Esophagus muscularis mucosa (tissue), 4 donors: ENCODE results near the gene IGFBPL1. TPM values are rescaled to one million over a fixed set of nuclear protein-coding genes. Genes with fewer than 3 reads are reported as not detected.

Source experiments
- DNase-seq: peaks from one replicate; pipeline ENCODE4 v3.0.0-alpha.2; 2017; ENCODE audit errors: extremely low spot score
- H3K27ac ChIP-seq, 4 donors: fragments of 200-600 bp; sonication (generic); replicated peaks in 1 of 4; 1 replicate in 3 of 4; 2 replicates in 1 of 4; pipeline ENCODE4 v1.5.1; 2016 to 2019; ENCODE audit warnings: mild to moderate bottlenecking in 1 of 4
- H3K27me3 ChIP-seq, 4 donors: fragments of 200-600 bp; sonication (generic); one replicate each; pipeline versions ENCODE4 v1.5.1 to v1.6.0; 2016 to 2019
- H3K36me3 ChIP-seq, 4 donors: fragments of 200-600 bp; sonication (generic); one replicate each; pipeline ENCODE4 v1.5.1; 2016 to 2019
- H3K4me1 ChIP-seq, 4 donors: fragments of 200-600 bp; sonication (generic); one replicate each; pipeline ENCODE4 v1.5.1; 2016 to 2019
- H3K4me3 ChIP-seq, 4 donors: fragments of 200-600 bp; sonication (generic); 1 replicate in 2 of 4; 2 replicates in 2 of 4; pipeline ENCODE4 v1.5.1; 2016 to 2019; ENCODE audit warnings: mild to moderate bottlenecking in 4 of 4, moderate library complexity in 1 of 4
- H3K9me3 ChIP-seq, 4 donors: fragments of 200-600 bp; sonication (generic); 1 replicate in 3 of 4; 2 replicates in 1 of 4; pipeline ENCODE4 v1.5.1; 2016 to 2019
- CTCF ChIP-seq, 3 experiments: fragments of 200-600 bp in 2 of 3; fragments of 450-650 bp in 1 of 3; sonication (generic) in 2 of 3; IDR thresholded peaks; one replicate each; pipeline ENCODE4 v1.5.1; 2017 to 2019; ENCODE audit warnings: antibody characterized with exemption in 3 of 3, mild to moderate bottlenecking in 2 of 3, moderate library complexity in 1 of 3
- EP300 ChIP-seq: sonication (generic); formaldehyde crosslinking; IDR thresholded peaks from one replicate; pipeline ENCODE4 v1.6.1; 2017; ENCODE audit warnings: antibody characterized with exemption
- POLR2A ChIP-seq: fragments of 450-650 bp; IDR thresholded peaks from one replicate; pipeline ENCODE4 v1.6.1; 2017; ENCODE audit warnings: antibody characterized with exemption, moderate library complexity, mild to moderate bottlenecking, low read depth
- POLR2AphosphoS5 ChIP-seq, 2 donors: sonication (generic); formaldehyde crosslinking; IDR thresholded peaks; one replicate each; pipeline ENCODE4 v1.6.1; 2017; ENCODE audit warnings: antibody characterized with exemption in 2 of 2
- WGBS: methylation state at CpG from one replicate; pipeline ENCODE4 v1.1.5; 2018; 5-methylcytosine and 5-hydroxymethylcytosine counted together
- intact Hi-C: fragments of 100-400 bp; cut with DNase I; formaldehyde crosslinking; loops from one replicate; pipeline ENCODE4 v1.15.1; 2023
- total RNA-seq, 4 donors: library from RNA; depleted of rRNA; stranded (reverse); fragments of >200 nt; gene quantifications; one replicate each; pipeline versions ENCODE4 v1.1.0 to v1.2.1, GENCODE V29; 2016

Gene IGFBPL1
- total RNA-seq, 4 donors from 2014 or later: 0.78 to 3.7 (median 1.5) TPM

- intact Hi-C loops: no loop called here
- no peaks in the 10 kb centered on the region for H3K4me1 ChIP-seq
- peaks cover 0 to 25% (median 0%) of the 10 kb centered on the region in 4 donors for H3K27me3 ChIP-seq
- H3K27ac ChIP-seq: no peak overlapping the region
- TF ChIP-seq POLR2A: no peak
- TF ChIP-seq CTCF (IDR thresholded peaks at IDR 0.05): no peak
- TF ChIP-seq EP300: no peak
- TF ChIP-seq POLR2AphosphoS5 (IDR thresholded peaks at IDR 0.05): no peak
- DNase-seq: no peak
- 72% methylated on average over 4 of the region's 4 CpGs for WGBS
- H3K9me3 ChIP-seq: no peaks in the 10 kb centered on the region
- no peak overlapping the region for H3K4me3 ChIP-seq
- H3K36me3 ChIP-seq: no peaks in the 10 kb centered on the region
These were observed 7.8 kb downstream of the IGFBPL1 start for GRCh38 chr9:38416461-38416860.

GRCh38 chr9:38415856-38416255 is 8.4 kb downstream of the IGFBPL1 start:
- TF ChIP-seq POLR2AphosphoS5 (IDR thresholded peaks at IDR 0.05): no peak
- no peak for TF ChIP-seq EP300
- TF ChIP-seq POLR2A: no peak
- no peak for TF ChIP-seq CTCF (IDR thresholded peaks at IDR 0.05)
- Histone ChIP-seq H3K27ac (no peak overlapping the region), H3K36me3 (no peaks in the 10 kb centered on the region), H3K4me1 (no peaks in the 10 kb centered on the region), H3K4me3 (no peak overlapping the region), H3K27me3 (peaks cover 0 to 22% (median 0%) of the 10 kb centered on the region in 4 donors), H3K9me3 (no peaks in the 10 kb centered on the region)
- WGBS: 99% methylated on average over 6 of the region's 8 CpGs
- intact Hi-C loops: no loop called here
- DNase-seq: no peak

- no peak for TF ChIP-seq POLR2AphosphoS5 (IDR thresholded peaks at IDR 0.05)
- no peak for TF ChIP-seq POLR2A
- TF ChIP-seq EP300: no peak
- TF ChIP-seq CTCF (IDR thresholded peaks at IDR 0.05): no peak
- no peaks in the 10 kb centered on the region for H3K9me3 ChIP-seq
- no peaks in the 10 kb centered on the region for H3K36me3 ChIP-seq
- DNase-seq: no peak
- no peaks in the 10 kb centered on the region for H3K4me1 ChIP-seq
- intact Hi-C loops: no loop called here
- peaks cover 0 to 22% (median 0%) of the 10 kb centered on the region in 4 donors for H3K27me3 ChIP-seq
- no peak overlapping the region for H3K27ac ChIP-seq
- WGBS: 58% methylated on average over 17 of the region's 24 CpGs
- no peak overlapping the region for H3K4me3 ChIP-seq
These were observed 10.1 kb downstream of the IGFBPL1 start for GRCh38 chr9:38414040-38414723.

GRCh38 chr9:38413283-38413682 is 11.0 kb downstream of the IGFBPL1 start:
- H3K27me3 ChIP-seq: peaks cover 0 to 22% (median 0%) of the 10 kb centered on the region in 4 donors
- no peaks in the 10 kb centered on the region for H3K9me3 ChIP-seq
- no peak overlapping the region for H3K27ac ChIP-seq
- TF ChIP-seq EP300 (no peak), POLR2A (no peak), POLR2AphosphoS5 (IDR thresholded peaks at IDR 0.05) (no peak), CTCF (IDR thresholded peaks at IDR 0.05) (no peak)
- no peak overlapping the region for H3K4me3 ChIP-seq
- no peaks in the 10 kb centered on the region for H3K36me3 ChIP-seq
- intact Hi-C loops: no loop called here
- WGBS: 85% methylated on average over 7 of the region's 7 CpGs
- DNase-seq: no peak
- H3K4me1 ChIP-seq: no peaks in the 10 kb centered on the region

- Histone ChIP-seq H3K27ac (no peak overlapping the region), H3K27me3 (peaks cover 0 to 22% (median 0%) of the 10 kb centered on the region in 4 donors), H3K4me3 (no peak overlapping the region), H3K4me1 (no peaks in the 10 kb centered on the region), H3K9me3 (no peaks in the 10 kb centered on the region), H3K36me3 (no peaks in the 10 kb centered on the region)
- no peak for DNase-seq
- WGBS: 74% methylated on average over 6 of the region's 6 CpGs
- intact Hi-C loops: no loop called here
- TF ChIP-seq POLR2AphosphoS5 (IDR thresholded peaks at IDR 0.05): no peak
- no peak for TF ChIP-seq POLR2A
- no peak for TF ChIP-seq EP300
- TF ChIP-seq CTCF (IDR thresholded peaks at IDR 0.05): no peak
These were observed 11.5 kb downstream of the IGFBPL1 start for GRCh38 chr9:38412751-38413150.
